HG03045 (cell line): ENCODE measurements around the gene GRK3.

ENCODE experiments used
- ATAC-seq: cut with Tn5 transposase; IDR thresholded peaks from one replicate; pipeline ENCODE4 v1.9.1; 2021; ENCODE audit warnings: mild to moderate bottlenecking, moderate library complexity; ENCODE audit not compliant: unreplicated experiment

The GRK3 gene

DNA sequence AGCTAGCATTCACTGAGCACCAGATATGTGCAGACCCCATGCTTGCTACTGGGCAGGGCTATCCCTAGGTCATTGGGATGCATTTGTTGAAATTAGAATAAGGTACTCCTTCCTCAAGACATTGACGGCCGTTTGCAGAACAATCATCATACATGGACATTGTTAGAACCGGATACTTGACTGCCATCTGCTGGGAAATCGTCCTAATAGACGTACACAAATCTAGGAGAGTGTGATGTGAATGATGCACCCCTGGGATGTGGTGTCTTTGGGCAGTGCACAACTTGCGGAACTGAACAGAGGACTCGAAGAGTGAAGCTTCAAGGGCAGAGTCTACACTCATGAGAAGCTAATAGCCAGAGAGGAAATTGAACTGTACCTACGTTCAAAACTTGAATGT lies 213.4 kb downstream of the GRK3 start:
- ATAC-seq = no peak
